Uterus (tissue), 4 donors: ENCODE results near the gene EPHX1. TPM values are rescaled to one million over a fixed set of nuclear protein-coding genes. Genes with fewer than 3 reads are reported as not detected.
"Not testable (repeated sequence)": the region's sequence is repeated elsewhere in the genome, so short reads cannot be mapped to it uniquely, and the experiment has no call there.

Source experiments
- DNase-seq, 2 donors: peaks; one replicate each; pipeline ENCODE4 v3.0.0-alpha.2; 2019 to 2020
- H3K27ac ChIP-seq, 2 donors: fragments of 200-600 bp; sonication (generic); 1 replicate in 1 of 2; 2 replicates in 1 of 2; pipeline ENCODE4 v1.5.1; 2016 to 2018
- H3K27me3 ChIP-seq, 2 donors: fragments of 200-600 bp; sonication (generic); one replicate each; pipeline ENCODE4 v1.5.1; 2018 to 2019; ENCODE audit warnings: control low read depth in 1 of 2
- H3K36me3 ChIP-seq, 2 donors: fragments of 200-600 bp; sonication (generic); one replicate each; pipeline ENCODE4 v1.5.1; 2019; ENCODE audit warnings: control low read depth in 1 of 2
- H3K4me1 ChIP-seq, 2 donors: fragments of 200-600 bp; sonication (generic); one replicate each; pipeline ENCODE4 v1.5.1; 2018 to 2019; ENCODE audit warnings: control low read depth in 1 of 2
- H3K4me3 ChIP-seq, 2 donors: fragments of 200-600 bp; sonication (generic); 1 replicate in 1 of 2; 2 replicates in 1 of 2; pipeline ENCODE4 v1.5.1; 2018 to 2019; ENCODE audit warnings: mild to moderate bottlenecking in 1 of 2
- H3K9me3 ChIP-seq, 2 donors: fragments of 200-600 bp; sonication (generic); one replicate each; pipeline ENCODE4 v1.5.1; 2019; ENCODE audit warnings: control low read depth in 1 of 2
- CTCF ChIP-seq, 4 experiments: fragments of 200-600 bp in 2 of 4; fragments of 450-650 bp in 2 of 4; sonication (generic) in 2 of 4; IDR thresholded peaks; one replicate each; pipeline ENCODE4 v1.5.1; 2016 to 2019; ENCODE audit warnings: antibody characterized with exemption in 4 of 4, mild to moderate bottlenecking in 2 of 4, moderate library complexity in 1 of 4
- POLR2A ChIP-seq, 2 donors: fragments of 450-650 bp; IDR thresholded peaks; one replicate each; pipeline ENCODE4 v1.6.1; 2016; ENCODE audit warnings: antibody characterized with exemption in 2 of 2, mild to moderate bottlenecking in 1 of 2, moderate library complexity in 1 of 2
- intact Hi-C: fragments of 100-400 bp; cut with DNase I; formaldehyde crosslinking; loops from one replicate; pipeline ENCODE4 v1.15.1; 2023; ENCODE audit warnings: low total_unique reads
- total RNA-seq, 4 donors: library from RNA; depleted of rRNA in 3 of 4; stranded (reverse); fragments of >200 nt in 3 of 4; gene quantifications; one replicate each; pipeline versions ENCODE4 v1.1.0 to v1.2.4, GENCODE V29; 2014 to 2023
- donor health status: DM: yes; HTN: yes; CAD: no.

EPHX1 gene
- total RNA-seq, 4 donors from 2014 or later, result 51.2 to 156 (median 55.3) TPM

GRCh38 chr1:225808136-225808535 lies 1.8 kb upstream of the EPHX1 start:
- H3K27me3 ChIP-seq, result no peaks in the 10 kb centered on the region

GRCh38 chr1:225810579-225811538 lies 935 bp downstream of the EPHX1 start:
- H3K9me3 ChIP-seq, intact Hi-C loops, H3K27me3 ChIP-seq, H3K36me3 ChIP-seq: not testable (repeated sequence)
- peak in 1 of 2 donors; percentile 53 for DNase-seq
- H3K4me1 ChIP-seq, result peaks cover 27 to 32% of the 10 kb centered on the region in 2 donors
- peak; percentile 11 to 18 for TF ChIP-seq POLR2A (IDR thresholded peaks at IDR 0.05)
- H3K27ac ChIP-seq, result peak overlapping the region; percentile 94 to 99
- H3K4me3 ChIP-seq, result peak overlapping the region; percentile 75 to 76

More at GRCh38 chr1:225808136-225808535, 1.8 kb upstream of the EPHX1 start:
- Histone ChIP-seq H3K36me3 (no peaks in the 10 kb centered on the region), H3K27ac (no peak overlapping the region), H3K4me1 (peaks cover 10 to 14% of the 10 kb centered on the region in 2 donors), H3K4me3 (no peak overlapping the region), H3K9me3 (no peaks in the 10 kb centered on the region)
- intact Hi-C loops, result loop anchor here (5.0 kb wide), 1 partner anchor 39 kb away; no protein-coding TSS in a partner anchor
- DNase-seq, result no peak
- TF ChIP-seq CTCF (IDR thresholded peaks at IDR 0.05) (no peak), POLR2A (IDR thresholded peaks at IDR 0.05) (no peak)

GRCh38 chr1:225811622-225812487 lies 1.9 kb downstream of the EPHX1 start:
- H3K4me3 ChIP-seq, result peak overlapping the region; percentile 75 to 76
- TF ChIP-seq POLR2A (IDR thresholded peaks at IDR 0.05) (no peak), CTCF (IDR thresholded peaks at IDR 0.05) (peak; percentile 20 to 50 (median 36))
- no peaks in the 10 kb centered on the region for H3K36me3 ChIP-seq
- peak overlapping the region; percentile 94 to 99 for H3K27ac ChIP-seq
- H3K9me3 ChIP-seq, result no peaks in the 10 kb centered on the region
- intact Hi-C loops, result no loop called here
- H3K27me3 ChIP-seq, result no peaks in the 10 kb centered on the region
- H3K4me1 ChIP-seq, result peaks cover 37 to 42% of the 10 kb centered on the region in 2 donors
- no peak for DNase-seq

- TF ChIP-seq POLR2A (IDR thresholded peaks at IDR 0.05), result no peak
- TF ChIP-seq CTCF (IDR thresholded peaks at IDR 0.05), result no peak
- Histone ChIP-seq H3K4me1 (peaks cover 41 to 48% of the 10 kb centered on the region in 2 donors), H3K27me3 (no peaks in the 10 kb centered on the region), H3K36me3 (no peaks in the 10 kb centered on the region), H3K4me3 (peak overlapping the region in 1 of 2 donors; percentile 75), H3K9me3 (no peaks in the 10 kb centered on the region), H3K27ac (peak overlapping the region; percentile 94 to 99)
- DNase-seq, result no peak
- intact Hi-C loops, result no loop called here
These were observed 2.7 kb downstream of the EPHX1 start for GRCh38 chr1:225812488-225813213.
